GM21619 (cell line): ENCODE measurements around the gene CFAP97D2.
A peak's percentile ranks its signal among the peaks of the same experiment; 100 is the strongest.
"Not testable (repeated sequence)": the region's sequence is repeated elsewhere in the genome, so short reads cannot be mapped to it uniquely, and the experiment has no call there.

Experiments used
- ATAC-seq: cut with Tn5 transposase; IDR thresholded peaks from one replicate; pipeline ENCODE4 v1.9.1; 2021; ENCODE audit not compliant: unreplicated experiment

CFAP97D2 gene

DNA sequence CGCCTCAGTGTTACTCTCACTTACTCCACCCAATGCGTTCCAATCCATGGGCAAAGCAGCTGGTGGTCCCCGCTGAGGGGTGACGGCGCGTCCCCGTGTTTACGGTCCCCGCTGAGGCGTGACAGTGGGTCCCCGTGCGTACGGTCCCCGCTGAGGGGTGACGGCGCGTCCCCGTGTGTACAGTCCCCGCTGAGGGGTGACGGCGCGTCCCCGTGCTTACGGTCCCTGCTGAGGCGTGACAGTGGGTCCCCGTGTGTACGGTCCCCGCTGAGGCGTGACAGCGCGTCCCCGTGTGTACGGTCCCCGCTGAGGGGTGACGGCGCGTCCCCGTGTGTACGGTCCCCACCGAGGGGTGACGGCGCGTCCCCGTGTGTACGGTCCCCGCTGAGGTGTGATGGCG, 19.5 kb downstream of the CFAP97D2 start:
- no peak for ATAC-seq

GRCh38 chr13:114199526-114199925, 20.5 kb downstream of the CFAP97D2 start:
- not testable (repeated sequence) for ATAC-seq

DNA sequence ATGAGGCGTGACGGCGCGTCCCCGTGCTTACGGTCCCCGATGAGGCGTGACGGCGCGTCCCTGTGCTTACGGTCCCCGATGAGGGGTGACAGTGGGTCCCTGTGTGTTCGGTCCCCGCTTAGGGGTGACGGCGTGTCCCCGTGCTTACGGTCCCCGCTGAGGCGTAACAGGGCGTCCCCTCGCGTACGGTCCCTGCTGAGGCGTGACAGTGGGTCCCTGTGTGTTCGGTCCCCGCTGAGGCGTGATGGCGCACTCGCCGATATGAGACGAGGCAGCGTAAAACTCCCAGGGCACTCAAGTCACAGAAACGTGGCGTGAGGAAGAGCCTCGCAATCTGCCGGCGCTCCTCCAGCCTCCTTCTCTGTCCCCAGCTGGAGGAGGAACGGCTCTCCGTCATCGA, 20.9 kb downstream of the CFAP97D2 start:
- ATAC-seq, result no peak

DNA sequence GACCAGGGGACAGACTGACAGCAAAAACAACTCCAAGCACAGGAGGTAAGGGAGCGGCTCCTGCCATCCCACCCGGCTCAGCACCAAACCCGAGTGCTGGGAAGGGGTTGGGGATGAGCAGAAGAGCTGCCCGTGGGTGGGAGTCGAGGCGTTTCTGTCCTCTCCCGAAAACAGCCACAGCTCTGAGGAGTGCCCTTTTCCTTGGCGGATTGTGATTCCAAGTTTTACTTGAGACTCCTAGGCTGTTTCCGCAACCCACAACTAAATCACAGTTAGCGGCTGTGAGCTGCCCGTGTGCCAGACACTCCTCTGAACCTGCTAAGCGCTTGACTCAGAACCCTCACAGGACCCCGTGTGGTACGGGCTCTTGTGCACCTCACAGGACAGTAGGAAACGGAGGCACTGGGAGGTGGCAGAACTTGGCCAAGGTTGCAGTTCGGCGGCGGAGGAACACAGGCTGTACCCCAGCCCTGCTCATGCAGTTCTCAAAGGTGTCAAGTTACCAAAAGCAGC, 21.4 kb downstream of the CFAP97D2 start:
- no peak for ATAC-seq

GRCh38 chr13:114202581-114202980, 23.5 kb downstream of the CFAP97D2 start:
- ATAC-seq, result no peak

DNA sequence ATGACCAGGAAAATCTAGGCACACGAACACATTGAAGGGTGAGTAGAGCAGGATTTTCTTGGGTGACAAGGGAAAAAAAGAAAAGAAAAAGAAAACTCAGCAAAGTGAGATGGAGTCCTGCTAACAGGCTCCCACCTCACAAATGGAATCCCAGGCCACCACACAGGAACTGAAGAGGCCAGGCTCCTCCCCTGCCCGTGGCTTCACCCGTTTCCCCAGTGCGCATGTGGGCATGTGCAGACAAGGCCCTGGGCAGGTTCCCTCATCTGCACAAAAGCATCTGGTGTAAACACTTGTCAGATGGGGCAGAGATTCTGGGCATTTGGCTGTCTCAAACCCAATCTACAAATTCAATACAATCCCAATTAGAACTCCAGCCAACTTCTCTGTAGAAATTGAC, 24.5 kb downstream of the CFAP97D2 start:
- no peak for ATAC-seq

GRCh38 chr13:114204894-114205293, 25.8 kb downstream of the CFAP97D2 start:
- no peak for ATAC-seq

- ATAC-seq, result no peak
Measured at GRCh38 chr13:114208134-114208533, 29.1 kb downstream of the CFAP97D2 start.

DNA sequence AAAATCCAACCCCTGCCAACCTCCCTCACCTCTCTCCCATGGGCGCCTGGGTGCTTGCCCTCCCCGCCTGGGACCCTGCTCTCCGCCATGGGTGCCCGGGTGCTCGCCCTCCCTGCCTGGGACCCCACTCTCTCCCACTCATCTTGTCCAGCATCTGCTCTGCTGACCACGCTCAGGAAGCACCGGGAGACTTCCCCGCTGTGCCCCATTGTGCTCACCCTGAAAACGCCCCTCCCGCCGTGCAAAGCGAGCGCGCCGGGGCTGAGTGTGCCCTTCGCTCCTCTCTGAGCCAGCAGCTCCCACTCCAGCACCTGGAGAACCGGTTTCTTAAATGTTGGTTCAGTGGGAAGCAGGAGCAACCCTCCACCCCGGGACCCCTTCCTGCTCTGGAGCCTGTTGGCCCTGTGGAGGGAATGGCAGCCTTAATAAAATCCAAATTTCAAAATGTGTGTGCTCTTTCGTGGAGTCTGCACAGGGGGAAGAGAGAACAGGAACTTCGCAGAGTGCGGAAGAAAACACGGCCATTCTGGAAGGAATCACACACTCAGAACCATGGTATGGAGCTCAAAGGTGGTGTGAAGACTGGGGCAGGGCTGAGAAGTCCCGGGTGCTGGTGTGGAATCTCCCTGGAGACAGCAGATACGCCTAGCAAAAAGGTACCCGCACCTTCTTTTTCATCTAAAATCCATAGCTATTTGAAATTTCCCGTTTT, 32.5 kb downstream of the CFAP97D2 start:
- ATAC-seq, result no peak

GRCh38 chr13:114212158-114212495, 33.1 kb downstream of the CFAP97D2 start:
- ATAC-seq, result no peak

DNA sequence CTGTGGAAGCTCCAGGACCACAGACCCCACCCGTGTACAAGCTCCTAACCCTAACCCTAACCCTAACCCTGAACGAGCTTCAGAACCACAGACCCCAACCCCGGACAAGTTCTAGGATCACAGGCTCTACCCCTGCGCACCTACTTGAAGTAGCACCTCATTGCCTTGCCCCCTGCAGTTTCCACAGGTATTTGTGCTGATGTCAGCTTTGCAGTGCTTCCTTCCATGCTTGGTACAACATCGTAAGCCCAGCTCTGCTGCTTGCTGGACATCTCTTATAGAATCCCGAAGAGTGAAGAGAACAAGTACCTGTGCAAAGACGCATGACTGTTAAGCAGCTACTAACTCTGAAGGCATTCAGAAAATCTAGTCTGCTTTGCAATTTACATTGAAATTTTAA, 34.9 kb downstream of the CFAP97D2 start:
- ATAC-seq, result no peak

DNA sequence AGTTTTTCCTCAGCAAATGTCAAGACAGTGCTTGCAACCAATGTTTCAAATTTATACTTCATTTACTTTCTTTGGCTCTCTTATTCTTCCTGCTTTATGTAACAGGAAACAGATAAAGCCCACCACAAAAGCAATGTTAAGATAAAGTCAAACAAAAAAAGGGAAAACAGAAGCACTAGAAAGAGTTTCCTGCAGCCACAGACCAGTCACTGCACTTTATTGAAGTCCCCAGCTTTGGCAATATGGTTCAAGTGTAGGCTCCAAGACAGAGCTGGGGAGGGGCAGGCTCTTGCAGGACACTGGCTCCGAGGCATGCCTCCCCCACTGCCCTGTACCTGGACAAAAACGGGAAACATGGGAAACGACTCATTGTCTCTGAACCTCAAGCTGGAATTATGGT, 40.3 kb downstream of the CFAP97D2 start:
- no peak for ATAC-seq

GRCh38 chr13:114222461-114222968, 43.5 kb downstream of the CFAP97D2 start:
- no peak for ATAC-seq

DNA sequence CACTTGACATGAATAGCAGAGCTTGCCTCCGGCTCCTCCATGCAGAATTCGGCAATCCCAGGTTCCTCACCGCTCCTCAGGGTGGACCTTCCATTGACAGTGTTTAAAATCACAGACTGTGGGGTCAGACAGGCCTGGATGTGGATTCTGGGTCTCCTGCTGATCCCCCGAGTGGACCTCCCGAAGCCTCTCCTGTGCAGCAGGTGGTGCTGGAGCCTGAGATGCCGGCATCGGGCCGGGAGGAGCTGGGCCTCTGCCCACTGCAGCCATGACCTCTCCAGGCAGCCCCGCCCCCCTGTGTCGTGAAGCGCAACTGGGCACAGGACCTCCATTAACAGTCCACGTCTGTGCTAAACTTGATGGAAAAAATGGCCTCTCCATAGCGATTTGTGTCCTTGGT, 45.1 kb downstream of the CFAP97D2 start:
- ATAC-seq, result no peak

DNA sequence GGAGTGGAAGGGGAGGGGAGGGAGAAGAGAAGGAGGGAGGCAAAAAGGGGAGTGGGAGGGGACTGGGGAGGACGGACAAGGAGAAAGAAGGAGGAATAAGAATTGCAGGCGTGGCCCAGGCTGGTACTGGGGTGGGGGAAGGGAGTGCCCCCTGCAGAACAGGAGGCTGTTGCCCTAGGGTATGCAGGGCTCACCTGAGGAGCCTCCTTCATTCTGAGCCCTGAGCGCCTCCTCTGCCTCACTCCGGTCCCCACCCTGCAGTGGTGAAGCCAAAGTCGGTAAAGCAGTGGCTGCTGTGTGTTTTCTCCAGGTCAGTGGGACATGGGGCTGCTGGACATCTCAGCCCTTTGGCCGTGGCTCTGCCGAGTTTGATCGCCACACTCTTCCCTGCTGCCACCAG, 46.6 kb downstream of the CFAP97D2 start:
- no peak for ATAC-seq

DNA sequence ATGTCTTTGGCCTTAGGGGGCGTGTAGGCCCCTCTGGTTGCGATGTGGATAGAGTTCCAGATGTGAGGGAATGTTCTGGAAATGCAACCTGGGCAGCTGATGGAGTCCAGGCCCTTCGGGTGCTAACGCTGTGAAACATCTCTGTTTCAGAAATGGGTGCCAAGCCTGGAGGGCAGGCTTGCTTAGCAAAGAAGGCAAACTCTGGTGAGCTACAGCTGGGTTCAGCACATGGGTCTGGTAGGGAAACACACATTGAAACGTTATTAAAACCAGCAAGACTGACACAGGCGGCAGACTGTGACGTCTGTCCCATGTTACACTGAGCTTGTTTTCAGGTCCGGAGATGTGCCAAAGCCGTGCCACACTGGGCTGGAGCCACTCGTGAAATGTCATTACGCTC, 47.0 kb downstream of the CFAP97D2 start:
- ATAC-seq, result no peak

DNA sequence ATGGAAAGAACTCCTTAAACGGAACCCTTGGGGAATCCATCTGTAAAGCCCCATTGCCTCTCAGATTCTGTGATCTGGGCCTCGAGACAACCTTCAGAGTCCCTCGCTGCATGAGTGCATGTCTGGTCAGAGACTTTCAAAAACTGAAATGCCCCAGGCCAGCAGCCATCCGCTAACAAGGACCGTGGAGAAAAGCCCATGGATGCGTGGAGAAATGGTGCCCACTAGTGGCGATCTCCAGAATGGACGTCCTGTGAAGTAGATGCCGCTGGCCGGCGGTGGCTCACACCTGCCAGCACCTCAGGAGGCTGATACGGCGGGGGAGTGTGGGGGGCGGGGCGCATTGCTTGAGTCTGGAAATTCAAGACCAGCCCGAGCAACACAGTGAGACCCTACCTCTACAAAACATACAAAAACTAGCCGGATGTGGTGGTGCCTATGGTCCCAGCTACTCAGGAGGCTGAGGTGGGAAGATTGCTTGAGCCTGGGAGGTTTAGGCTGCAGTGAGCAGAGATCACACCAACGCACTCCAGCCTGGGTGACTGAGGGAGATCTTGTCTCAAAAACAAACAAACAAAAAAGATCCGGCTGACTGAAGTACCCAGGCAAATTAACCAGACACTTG, 47.8 kb downstream of the CFAP97D2 start:
- peak; percentile 83 for ATAC-seq

- no peak for ATAC-seq
Measured at GRCh38 chr13:114227528-114227927, 48.5 kb downstream of the CFAP97D2 start.

- ATAC-seq, result no peak
Measured at GRCh38 chr13:114228176-114228575, 49.1 kb downstream of the CFAP97D2 start.

DNA sequence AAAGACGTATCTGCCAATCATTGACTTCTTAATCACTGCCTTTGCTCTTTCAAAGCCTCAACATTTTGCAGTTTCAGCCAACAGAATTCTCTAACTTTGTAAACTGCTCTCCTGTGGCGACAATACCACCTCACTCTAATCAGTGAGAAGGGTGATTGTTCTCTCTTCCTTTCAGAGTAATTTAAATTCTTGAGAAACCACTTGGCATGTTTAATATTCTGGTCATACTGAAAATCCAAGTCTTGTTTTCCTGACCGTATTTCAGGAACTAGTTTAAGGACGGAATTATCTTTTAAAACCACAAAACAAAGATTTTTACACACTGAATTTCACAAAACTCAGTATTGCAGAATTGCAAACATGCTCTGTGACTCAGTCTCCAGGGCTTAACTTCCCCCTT, 50.4 kb downstream of the CFAP97D2 start:
- ATAC-seq, result no peak

DNA sequence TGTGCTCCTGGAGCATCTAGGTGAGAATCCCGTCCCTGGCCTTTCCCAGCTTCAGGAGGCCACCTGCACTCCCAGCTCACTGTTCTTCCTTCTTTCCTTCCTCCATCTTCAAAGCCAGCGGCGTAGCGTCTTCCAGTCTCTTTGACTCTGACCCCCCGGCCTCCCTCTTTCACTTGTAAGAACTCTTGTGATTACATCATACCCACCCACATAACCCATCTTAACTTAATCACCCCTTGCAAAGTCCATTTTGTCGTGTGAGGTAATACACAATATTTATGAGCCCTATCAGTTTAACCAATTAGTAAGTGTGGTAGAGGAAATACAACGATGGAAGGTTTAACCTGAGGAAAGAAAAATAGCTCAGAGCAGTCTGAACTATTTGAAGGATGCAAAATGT, 51.1 kb downstream of the CFAP97D2 start:
- no peak for ATAC-seq

GRCh38 chr13:114230575-114230974, 51.5 kb downstream of the CFAP97D2 start:
- ATAC-seq, result no peak

DNA sequence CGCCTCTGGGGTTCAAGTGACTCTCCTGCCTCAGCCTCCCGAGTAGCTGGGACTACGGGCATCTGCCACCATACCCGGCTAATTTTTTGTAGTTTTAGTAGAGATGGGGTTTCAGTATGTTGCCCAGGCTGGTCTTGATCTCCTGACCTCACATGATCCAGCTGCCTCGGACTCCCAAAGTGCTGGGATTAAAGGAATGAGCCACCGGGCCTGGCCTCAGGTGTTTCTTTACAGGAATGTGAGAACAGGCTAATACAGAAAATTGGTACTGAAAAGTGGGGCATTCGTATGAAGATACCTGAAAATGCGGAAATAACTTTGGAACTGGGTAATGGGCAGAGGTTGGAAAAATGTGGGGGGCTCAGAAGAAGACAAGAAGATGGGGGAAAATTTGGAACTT, 52.8 kb downstream of the CFAP97D2 start:
- no peak for ATAC-seq
